Mucosa of descending colon (tissue), 3 donors: ENCODE results near the gene KRTAP10-2. TPM values are rescaled to one million over a fixed set of nuclear protein-coding genes. Genes with fewer than 3 reads are reported as not detected.
A peak's percentile ranks its signal among the peaks of the same experiment; 100 is the strongest.
"Not testable (repeated sequence)": the region's sequence is repeated elsewhere in the genome, so short reads cannot be mapped to it uniquely, and the experiment has no call there.

Experiments used
- ATAC-seq: fragments of 200-7000 bp; cut with Tn5 transposase; one replicate; pipeline ENCODE4 v1.9.1; 2020; ENCODE audit warnings: mild to moderate bottlenecking, moderate library complexity
- DNase-seq, 3 donors: peaks; one replicate each; pipeline ENCODE4 v3.0.0-alpha.2; 2020
- H3K36me3 ChIP-seq: fragments of 200-600 bp; one replicate; pipeline ENCODE4 v1.8.0; 2021; ENCODE audit warnings: low read depth, mild to moderate bottlenecking
- H3K4me1 ChIP-seq: fragments of 200-600 bp; one replicate; pipeline ENCODE4 v1.8.0; 2021; ENCODE audit warnings: low read depth, mild to moderate bottlenecking
- H3K4me3 ChIP-seq: fragments of 200-600 bp; one replicate; pipeline ENCODE4 v1.8.0; 2021; ENCODE audit warnings: mild to moderate bottlenecking
- H3K9me3 ChIP-seq: fragments of 200-600 bp; one replicate; pipeline ENCODE4 v1.8.0; 2021; ENCODE audit warnings: mild to moderate bottlenecking
- intact Hi-C, 2 donors: fragments of 100-400 bp; cut with DNase I in 1 of 2; cut with micrococcal nuclease in 1 of 2; formaldehyde crosslinking; loops; one replicate each; pipeline versions ENCODE4 v1.11.0 to v1.11.1; 2022; cut with DNase I, micrococcal nuclease
- total RNA-seq, 3 donors: library from RNA; stranded (reverse); fragmentation: NEBNext Ultra II Directional in 2 of 3; extraction: Animal tissue kit (Norgen Biotek cat#: 25700) in 2 of 3; gene quantifications; one replicate each; pipeline versions ENCODE4 v1.2.1 to v1.2.4, GENCODE V29; 2021 to 2023
- TF ChIP-seq, protein P1 (sequence below): fragments of 200-600 bp; IDR thresholded peaks from one replicate; pipeline ENCODE4 v1.8.0; 2022; ENCODE audit warnings: antibody characterized with exemption, mild to moderate bottlenecking
- donor health status: DM: no; HTN: no; CAD: no; lungs with moderate emphysema.
- donor health status: DM: no; HTN: no; CAD: no.
- donor health status: DM: no; HTN: yes; CAD: no.

KRTAP10-2 gene
- total RNA-seq, 3 donors from 2014 or later: not detected

DNA sequence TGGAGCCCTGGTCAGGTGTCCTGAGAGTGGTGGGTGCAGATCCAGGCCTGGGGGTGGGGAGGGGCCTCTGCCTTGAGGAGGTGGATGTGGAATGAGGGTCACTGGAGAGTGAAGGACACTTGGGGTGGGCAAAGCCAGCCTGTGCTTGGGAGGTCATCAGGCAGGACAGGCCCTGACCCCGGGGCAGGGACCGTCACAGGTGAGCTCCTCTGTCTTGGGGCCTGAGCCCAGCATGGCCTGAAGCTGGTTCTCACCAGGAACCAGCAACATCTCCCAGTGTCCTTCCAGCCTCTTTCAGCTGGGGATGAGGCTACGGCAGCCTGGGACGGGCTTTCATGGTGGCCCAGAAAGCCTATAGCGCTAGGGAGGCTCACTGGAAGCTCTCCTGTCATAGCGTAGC, 831 bp upstream of the KRTAP10-2 start:
- no peak overlapping the region for H3K4me3 ChIP-seq
- no peaks in the 10 kb centered on the region for H3K36me3 ChIP-seq
- TF ChIP-seq, protein P1, sequence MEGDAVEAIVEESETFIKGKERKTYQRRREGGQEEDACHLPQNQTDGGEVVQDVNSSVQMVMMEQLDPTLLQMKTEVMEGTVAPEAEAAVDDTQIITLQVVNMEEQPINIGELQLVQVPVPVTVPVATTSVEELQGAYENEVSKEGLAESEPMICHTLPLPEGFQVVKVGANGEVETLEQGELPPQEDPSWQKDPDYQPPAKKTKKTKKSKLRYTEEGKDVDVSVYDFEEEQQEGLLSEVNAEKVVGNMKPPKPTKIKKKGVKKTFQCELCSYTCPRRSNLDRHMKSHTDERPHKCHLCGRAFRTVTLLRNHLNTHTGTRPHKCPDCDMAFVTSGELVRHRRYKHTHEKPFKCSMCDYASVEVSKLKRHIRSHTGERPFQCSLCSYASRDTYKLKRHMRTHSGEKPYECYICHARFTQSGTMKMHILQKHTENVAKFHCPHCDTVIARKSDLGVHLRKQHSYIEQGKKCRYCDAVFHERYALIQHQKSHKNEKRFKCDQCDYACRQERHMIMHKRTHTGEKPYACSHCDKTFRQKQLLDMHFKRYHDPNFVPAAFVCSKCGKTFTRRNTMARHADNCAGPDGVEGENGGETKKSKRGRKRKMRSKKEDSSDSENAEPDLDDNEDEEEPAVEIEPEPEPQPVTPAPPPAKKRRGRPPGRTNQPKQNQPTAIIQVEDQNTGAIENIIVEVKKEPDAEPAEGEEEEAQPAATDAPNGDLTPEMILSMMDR: no peak
- H3K9me3 ChIP-seq: no peaks in the 10 kb centered on the region
- intact Hi-C loops: no loop called here
- H3K4me1 ChIP-seq: no peaks in the 10 kb centered on the region
- DNase-seq: peak in 1 of 3 donors; percentile 11
- no peak for ATAC-seq

DNA sequence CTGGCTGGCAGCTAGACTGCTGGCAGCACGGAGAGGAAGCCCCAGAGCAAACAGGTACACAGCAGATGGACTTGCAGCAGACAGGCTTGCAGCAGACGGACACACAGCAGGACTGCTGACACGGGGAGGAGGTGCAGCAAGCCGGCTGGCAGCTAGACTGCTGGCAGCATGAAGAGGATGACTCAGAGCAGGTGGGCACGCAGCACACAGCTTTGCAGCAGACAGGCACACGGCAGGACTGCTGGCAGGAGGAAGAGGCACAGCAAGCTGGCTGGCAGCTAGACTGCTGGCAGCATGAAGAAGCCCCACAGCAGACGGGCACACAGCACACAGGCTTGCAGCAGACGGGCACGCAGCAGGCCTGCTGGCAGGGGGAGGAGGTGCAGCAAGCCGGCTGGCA, 498 bp downstream of the KRTAP10-2 start:
- no peak for DNase-seq
- intact Hi-C loops: no loop called here
- H3K4me1 ChIP-seq: no peaks in the 10 kb centered on the region
- H3K36me3 ChIP-seq: no peaks in the 10 kb centered on the region
- H3K9me3 ChIP-seq: no peaks in the 10 kb centered on the region
- H3K4me3 ChIP-seq: no peak overlapping the region
- no peak for ATAC-seq
- TF ChIP-seq, protein P1: no peak

DNA sequence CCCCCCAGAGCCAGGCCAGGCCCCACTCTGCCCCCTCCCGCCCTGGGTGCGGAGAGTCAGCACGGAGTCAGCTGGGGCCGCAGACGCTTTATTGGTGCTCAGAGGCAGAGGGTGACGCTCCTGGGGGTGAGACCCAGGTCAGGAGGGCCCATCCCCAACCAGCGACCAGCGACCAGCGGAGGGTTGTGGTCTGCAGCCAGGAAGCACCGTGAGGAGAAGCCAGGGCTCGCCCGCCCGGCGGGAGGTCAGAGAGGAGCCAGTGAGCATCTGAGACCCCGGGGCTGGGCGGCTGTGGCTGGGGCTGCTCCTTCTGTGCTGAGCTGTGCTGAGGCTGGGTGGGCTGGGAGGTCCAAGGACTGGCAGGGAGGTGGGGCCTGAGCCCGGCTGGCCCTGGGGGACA, 1.0 kb downstream of the KRTAP10-2 start:
- DNase-seq: peak in 2 of 3 donors; percentile 21 to 49
- H3K9me3 ChIP-seq, ATAC-seq, H3K4me3 ChIP-seq, intact Hi-C loops, H3K36me3 ChIP-seq, H3K4me1 ChIP-seq: not testable (repeated sequence)

GRCh38 chr21:44549525-44550211, 1.6 kb downstream of the KRTAP10-2 start:
- no peak for DNase-seq
- Histone ChIP-seq H3K9me3 (no peaks in the 10 kb centered on the region), H3K4me3 (no peak overlapping the region), H3K4me1 (no peaks in the 10 kb centered on the region), H3K36me3 (no peaks in the 10 kb centered on the region)
- TF ChIP-seq, protein P1: no peak
- no peak for ATAC-seq
- intact Hi-C loops: no loop called here

DNA sequence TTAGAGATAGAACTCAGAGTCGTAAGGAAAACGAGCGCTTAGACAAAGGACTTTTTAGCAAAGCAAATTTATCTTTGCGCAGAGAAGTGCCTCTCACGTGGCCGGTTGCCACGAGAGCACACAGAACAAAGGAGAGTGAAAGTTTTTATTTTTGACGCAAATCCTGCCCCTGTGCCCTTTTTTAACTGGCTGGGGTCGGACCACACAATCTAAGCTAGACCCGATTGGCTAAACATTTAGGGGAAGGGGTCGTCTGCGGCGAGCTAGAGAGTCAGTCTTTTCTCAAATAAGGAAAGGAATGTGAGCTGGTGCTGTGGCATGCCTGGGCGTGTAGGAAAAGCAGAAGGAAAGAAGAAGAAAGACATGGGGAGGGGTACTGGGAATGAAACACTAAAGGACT, 2.4 kb downstream of the KRTAP10-2 start:
- H3K9me3 ChIP-seq: no peaks in the 10 kb centered on the region
- intact Hi-C loops: no loop called here
- TF ChIP-seq, protein P1: no peak
- ATAC-seq (no peak), DNase-seq (no peak)
- H3K4me3 ChIP-seq: no peak overlapping the region
- H3K4me1 ChIP-seq: no peaks in the 10 kb centered on the region
- H3K36me3 ChIP-seq: no peaks in the 10 kb centered on the region

- TF ChIP-seq, protein P1: no peak
- DNase-seq (no peak), ATAC-seq (no peak)
- H3K36me3 ChIP-seq: no peaks in the 10 kb centered on the region
- intact Hi-C loops: no loop called here
- H3K9me3 ChIP-seq: no peaks in the 10 kb centered on the region
- H3K4me3 ChIP-seq: no peak overlapping the region
- no peaks in the 10 kb centered on the region for H3K4me1 ChIP-seq
These were observed 2.9 kb downstream of the KRTAP10-2 start for GRCh38 chr21:44548381-44548780.
